ENCODE measurements around the gene SLC44A1.

The SLC44A1 gene

DNA sequence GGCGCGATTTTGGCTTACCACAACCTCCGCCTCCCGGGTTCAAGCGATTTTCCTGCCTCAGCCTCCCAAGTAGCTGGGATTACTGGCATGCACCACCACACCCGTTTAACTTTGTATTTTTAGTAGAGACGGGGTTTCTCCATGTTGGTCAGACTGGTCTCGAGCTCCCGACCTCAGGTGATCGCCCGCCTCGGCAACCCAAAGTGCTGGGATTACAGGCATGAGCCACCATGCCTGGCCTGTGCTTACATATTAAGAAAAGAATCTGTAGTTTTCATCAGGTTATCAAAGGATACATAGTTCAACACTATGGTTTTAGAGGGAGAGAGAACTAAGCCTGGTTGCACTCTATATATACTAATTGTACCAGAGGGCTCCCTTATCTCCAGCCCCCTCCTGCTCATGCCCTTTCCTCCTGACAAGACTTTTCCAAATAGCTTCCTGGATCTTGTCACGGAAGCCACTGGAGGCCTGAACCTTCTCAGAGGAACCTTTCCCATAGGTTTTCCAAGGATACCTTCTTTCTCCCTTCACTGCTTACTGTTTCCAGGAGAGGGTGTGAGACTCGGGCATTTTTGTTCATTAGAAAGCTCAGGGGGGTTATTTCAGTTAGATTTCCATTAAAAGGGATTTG is 53.1 kb downstream of the SLC44A1 start:
- no peak for DNase-seq (ENCODE audit: low read depth in 1 of 2, low spot score in 1 of 2)

- DNase-seq (ENCODE audit: low read depth in 1 of 2, low spot score in 1 of 2), result no peak
These were observed 54.9 kb downstream of the SLC44A1 start for GRCh38 chr9:105299190-105299854.

- no peak for DNase-seq (ENCODE audit: low read depth in 1 of 2, low spot score in 1 of 2)
These were observed 58.3 kb downstream of the SLC44A1 start for GRCh38 chr9:105302728-105303127.

DNA sequence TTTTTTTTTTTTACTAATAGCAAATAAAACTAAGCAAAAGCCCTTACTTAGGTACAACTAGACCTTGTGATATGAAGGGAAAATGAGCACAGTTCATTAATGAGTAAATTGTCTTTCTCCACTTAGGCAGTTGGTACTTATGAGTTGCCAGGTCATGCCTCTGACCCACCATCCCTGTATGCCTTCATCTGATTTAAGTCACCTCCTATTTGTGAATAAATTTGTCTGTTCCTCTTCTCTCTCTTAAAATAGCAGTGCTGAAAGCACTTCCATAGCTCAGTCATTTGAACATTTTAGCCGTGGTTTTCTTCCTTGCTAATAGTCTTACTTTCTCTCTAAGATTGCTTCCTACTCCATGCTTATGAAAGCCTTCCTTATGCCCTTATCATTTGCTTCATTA is 61.4 kb downstream of the SLC44A1 start:
- DNase-seq (ENCODE audit: low read depth in 1 of 2, low spot score in 1 of 2), result no peak

GRCh38 chr9:105306351-105307140 is 62.1 kb downstream of the SLC44A1 start:
- no peak for DNase-seq (ENCODE audit: low read depth in 1 of 2, low spot score in 1 of 2)

GRCh38 chr9:105307591-105308130 is 63.2 kb downstream of the SLC44A1 start:
- no peak for DNase-seq (ENCODE audit: low read depth in 1 of 2, low spot score in 1 of 2)

DNA sequence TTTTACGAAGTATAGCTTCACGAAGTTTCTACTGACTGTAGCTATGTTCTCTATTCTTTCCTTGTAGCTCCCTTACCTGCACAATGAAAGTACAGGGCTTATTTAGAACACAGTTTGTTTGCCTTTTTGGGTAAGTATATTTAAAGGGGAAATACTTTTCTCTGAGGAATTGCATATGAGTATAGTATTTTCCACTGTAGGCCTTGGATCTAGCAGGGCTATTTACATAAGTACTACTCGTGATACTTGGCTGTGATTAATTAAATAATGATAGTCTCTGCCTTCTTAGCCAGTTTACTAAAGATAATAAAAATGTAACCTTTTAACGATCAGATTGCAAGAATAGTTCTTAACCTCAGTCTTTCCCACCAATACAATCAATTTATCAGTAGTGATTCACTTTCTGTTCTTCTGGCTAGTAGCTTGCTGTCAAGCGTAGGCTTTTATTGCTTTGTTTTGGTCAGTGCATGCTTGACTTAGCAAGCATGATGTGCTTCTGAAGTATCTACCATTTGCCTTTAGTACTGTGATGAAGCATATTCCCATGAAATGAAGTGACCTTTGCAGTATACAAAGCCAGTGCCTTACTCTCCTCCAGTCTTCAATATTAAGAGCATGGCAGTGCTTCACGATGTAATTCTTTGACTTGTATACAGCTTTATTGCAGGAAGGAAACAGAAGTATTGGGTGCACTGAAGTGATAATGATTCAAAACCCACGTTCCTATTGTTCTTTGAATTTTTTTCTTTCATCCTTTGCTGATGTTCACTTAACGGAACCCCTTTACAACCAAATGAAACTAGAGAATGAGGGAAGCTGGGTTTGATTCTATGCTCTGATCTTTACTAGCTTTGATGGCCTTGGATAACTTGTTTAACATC is 64.2 kb downstream of the SLC44A1 start:
- DNase-seq (ENCODE audit: low read depth in 1 of 2, low spot score in 1 of 2), result no peak

GRCh38 chr9:105309531-105309931 is 65.1 kb downstream of the SLC44A1 start:
- DNase-seq (ENCODE audit: low read depth in 1 of 2, low spot score in 1 of 2), result no peak

GRCh38 chr9:105311306-105311705 is 66.9 kb downstream of the SLC44A1 start:
- DNase-seq (ENCODE audit: low read depth in 1 of 2, low spot score in 1 of 2), result no peak

- no peak for DNase-seq (ENCODE audit: low read depth in 1 of 2, low spot score in 1 of 2)
These were observed 68.8 kb downstream of the SLC44A1 start for GRCh38 chr9:105313238-105313637.

DNA sequence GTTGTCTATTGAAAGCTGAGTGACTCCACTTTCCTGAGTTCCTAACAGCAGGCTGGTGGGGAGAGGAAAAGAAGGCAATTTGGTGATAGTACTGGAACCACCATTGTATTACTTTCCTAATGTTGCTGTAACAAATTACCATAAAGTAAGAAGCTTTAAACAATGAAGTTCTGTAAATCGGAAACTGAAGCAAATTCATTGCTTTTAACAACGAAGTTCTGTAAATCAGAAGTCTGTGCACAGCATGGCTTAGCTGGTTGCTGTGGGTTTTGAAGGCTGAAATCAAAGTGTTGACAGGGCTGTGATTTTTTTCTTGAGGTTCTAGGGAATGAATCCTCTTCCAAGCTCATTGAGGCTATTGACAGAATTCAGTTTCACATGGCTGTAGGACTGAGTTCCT is 72.3 kb downstream of the SLC44A1 start:
- DNase-seq (ENCODE audit: low read depth in 1 of 2, low spot score in 1 of 2), result no peak

- DNase-seq (ENCODE audit: low read depth in 1 of 2, low spot score in 1 of 2), result no peak
These were observed 74.3 kb downstream of the SLC44A1 start for GRCh38 chr9:105318729-105319191.

DNA sequence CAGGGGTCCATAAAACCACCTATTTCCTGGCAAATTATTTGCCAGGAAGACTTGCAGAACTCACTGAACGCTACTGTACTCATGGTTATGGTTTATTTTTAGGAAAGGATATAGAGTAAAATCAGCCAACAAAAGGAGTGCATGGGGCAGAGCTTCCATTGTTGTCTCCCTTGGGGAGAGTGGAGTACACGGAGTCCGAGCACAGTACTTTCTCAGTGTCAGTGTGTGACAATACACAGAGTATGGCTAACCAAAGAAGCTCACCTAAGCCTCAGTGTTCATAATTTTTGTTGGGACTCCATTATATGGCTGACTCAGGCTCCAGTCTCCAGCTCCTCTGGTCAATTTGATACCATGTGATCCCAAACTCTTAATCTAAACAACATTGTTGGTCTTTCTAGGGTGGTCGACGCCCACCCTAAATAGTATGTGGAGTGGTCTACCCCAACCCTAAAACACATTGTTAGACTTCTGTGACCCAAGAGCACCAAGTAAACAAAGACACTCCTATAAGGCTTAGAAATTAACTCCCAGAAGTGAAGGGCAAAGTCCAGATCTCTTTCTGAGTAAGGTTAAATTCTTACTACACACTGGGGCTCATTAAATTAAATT is 74.9 kb downstream of the SLC44A1 start:
- no peak for DNase-seq (ENCODE audit: low read depth in 1 of 2, low spot score in 1 of 2)

DNA sequence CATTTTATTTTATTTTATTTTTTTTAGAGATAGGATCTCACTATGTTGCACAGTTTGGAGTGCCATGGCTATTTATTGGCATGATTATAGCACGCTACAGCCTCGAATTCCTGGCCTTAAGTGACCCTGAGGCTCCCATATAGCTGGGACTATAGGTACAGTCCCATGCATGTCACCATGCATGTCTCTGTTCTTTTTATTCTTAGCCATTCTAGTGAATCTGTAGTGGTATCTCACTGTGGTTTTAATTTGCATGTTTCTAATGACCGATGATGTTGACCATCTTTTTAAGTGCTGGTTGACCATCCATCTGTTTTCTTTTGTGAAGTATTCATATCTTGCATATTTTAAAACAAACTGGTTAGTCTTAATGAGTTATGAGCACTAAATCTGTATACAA is 76.1 kb downstream of the SLC44A1 start:
- no peak for DNase-seq (ENCODE audit: low read depth in 1 of 2, low spot score in 1 of 2)

GRCh38 chr9:105328296-105328695 is 83.8 kb downstream of the SLC44A1 start:
- DNase-seq (ENCODE audit: low read depth in 1 of 2, low spot score in 1 of 2), result no peak

GRCh38 chr9:105328872-105329718 is 84.6 kb downstream of the SLC44A1 start:
- DNase-seq (ENCODE audit: low read depth in 1 of 2, low spot score in 1 of 2), result no peak

DNA sequence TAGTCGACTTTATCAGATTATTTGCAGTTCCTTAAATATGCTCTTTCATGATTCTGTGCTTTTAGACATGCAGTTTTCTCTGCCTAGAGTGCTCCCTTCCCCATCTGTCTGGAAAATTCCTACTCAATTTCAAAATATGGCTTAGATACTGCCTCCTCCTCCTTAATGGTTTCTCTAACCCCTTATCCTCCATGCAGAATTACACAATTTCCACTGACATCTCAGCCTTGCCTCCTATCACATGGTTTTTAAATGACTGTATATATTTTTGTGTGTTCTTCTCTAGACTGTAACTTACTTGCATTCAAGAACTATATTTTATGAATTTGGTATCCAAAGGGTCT is 85.2 kb downstream of the SLC44A1 start:
- DNase-seq (ENCODE audit: low read depth in 1 of 2, low spot score in 1 of 2), result no peak

GRCh38 chr9:105330201-105330600 is 85.8 kb downstream of the SLC44A1 start:
- no peak for DNase-seq (ENCODE audit: low read depth in 1 of 2, low spot score in 1 of 2)

GRCh38 chr9:105330755-105331154 is 86.3 kb downstream of the SLC44A1 start:
- DNase-seq (ENCODE audit: low read depth in 1 of 2, low spot score in 1 of 2), result no peak

- DNase-seq (ENCODE audit: low read depth in 1 of 2, low spot score in 1 of 2), result no peak
These were observed 86.7 kb downstream of the SLC44A1 start for GRCh38 chr9:105331160-105331559.
